Cardiac fibroblast (primary cell): Measurements from ENCODE around the gene CCNA1.

Source experiments
- DNase-seq, 2 donors: peaks; one replicate each; pipeline versions ENCODE4 v3.0.0 to v3.0.0-alpha.2; 2010; ENCODE audit warnings: low read depth in 2 of 2
- H3K4me3 ChIP-seq, 2 donors: replicated peaks in 1 of 2; 1 replicate in 1 of 2; 2 replicates in 1 of 2; pipeline ENCODE4 v1.5.1; 2011; ENCODE audit warnings: low read depth in 2 of 2, low read length in 2 of 2, mild to moderate bottlenecking in 2 of 2, moderate library complexity in 1 of 2
- TF ChIP-seq, protein P1 (sequence below): IDR thresholded peaks from one replicate; pipeline ENCODE4 v1.5.1; 2011; ENCODE audit warnings: low read depth, mild to moderate bottlenecking, low read length, inconsistent platforms

The CCNA1 gene

DNA sequence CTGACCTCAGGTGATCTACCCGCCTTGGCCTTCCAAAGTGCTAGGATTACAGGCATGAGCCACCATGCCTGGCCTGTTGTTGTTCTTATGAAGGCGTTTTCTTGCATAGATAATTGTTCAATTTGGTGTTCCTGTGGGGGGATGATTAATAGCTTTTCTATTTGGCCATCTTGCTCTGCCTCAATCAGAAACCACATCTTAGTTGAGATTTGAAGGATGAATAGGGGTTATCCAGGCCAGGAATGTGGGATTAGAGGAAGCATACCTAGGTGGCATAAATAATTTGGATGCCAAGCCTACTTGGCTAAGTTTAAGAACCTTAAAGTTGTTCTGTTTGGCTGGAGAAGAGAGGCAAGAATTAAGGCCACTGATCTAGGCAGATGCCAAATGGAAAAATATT is 44.4 kb downstream of the CCNA1 start:
- TF ChIP-seq, protein P1, sequence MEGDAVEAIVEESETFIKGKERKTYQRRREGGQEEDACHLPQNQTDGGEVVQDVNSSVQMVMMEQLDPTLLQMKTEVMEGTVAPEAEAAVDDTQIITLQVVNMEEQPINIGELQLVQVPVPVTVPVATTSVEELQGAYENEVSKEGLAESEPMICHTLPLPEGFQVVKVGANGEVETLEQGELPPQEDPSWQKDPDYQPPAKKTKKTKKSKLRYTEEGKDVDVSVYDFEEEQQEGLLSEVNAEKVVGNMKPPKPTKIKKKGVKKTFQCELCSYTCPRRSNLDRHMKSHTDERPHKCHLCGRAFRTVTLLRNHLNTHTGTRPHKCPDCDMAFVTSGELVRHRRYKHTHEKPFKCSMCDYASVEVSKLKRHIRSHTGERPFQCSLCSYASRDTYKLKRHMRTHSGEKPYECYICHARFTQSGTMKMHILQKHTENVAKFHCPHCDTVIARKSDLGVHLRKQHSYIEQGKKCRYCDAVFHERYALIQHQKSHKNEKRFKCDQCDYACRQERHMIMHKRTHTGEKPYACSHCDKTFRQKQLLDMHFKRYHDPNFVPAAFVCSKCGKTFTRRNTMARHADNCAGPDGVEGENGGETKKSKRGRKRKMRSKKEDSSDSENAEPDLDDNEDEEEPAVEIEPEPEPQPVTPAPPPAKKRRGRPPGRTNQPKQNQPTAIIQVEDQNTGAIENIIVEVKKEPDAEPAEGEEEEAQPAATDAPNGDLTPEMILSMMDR = no peak
- DNase-seq = no peak
- H3K4me3 ChIP-seq = no peak overlapping the region

DNA sequence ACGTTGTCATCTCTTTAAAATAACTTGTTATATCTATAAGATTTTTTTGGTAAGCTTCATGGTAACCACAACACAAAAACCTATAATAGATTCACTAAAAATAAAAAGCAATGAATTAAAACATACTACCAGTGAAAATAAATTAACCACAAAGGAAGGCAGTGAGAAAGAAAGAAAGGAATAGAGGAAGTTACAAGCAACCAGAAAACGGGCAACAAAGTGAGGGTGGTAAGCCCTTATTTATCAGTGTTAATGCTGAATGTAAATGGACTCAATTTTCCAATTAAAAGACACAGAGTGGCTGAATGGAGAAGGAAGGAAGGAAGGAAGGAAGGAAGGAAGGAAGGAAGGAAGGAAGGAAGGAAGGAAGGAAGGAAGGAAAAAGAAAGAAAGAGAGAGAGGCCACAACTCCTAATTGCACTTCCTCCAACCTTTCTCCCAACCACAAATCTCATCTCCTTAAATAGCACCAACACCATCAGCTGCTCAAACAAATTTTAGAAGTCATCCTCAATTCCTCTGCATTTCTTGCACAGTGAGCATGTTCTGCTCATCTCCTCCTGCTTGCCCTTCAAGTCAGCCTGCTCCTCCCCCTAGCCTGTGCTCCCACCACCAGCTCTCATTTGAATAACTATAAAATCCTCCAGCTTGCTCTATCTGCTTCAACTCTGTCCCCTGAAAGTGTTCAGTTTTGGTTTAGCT is 48.6 kb downstream of the CCNA1 start:
- H3K4me3 ChIP-seq = no peak overlapping the region
- DNase-seq = no peak
- TF ChIP-seq, protein P1 = no peak

GRCh38 chr13:36490055-36490454 is 57.8 kb downstream of the CCNA1 start:
- DNase-seq = no peak
- no peak overlapping the region for H3K4me3 ChIP-seq
- TF ChIP-seq, protein P1 = no peak
